Stimulated activated CD4-positive, alpha-beta T cell treated with anti-CD3 and anti-CD28 coated beads, Interleukin-12 subunit alpha, Interleukin-12 subunit beta, amount 100 ng/mL, for 24 hours (primary cell): ENCODE data around the gene ZNF248.
"Not testable (repeated sequence)": the region's sequence is repeated elsewhere in the genome, so short reads cannot be mapped to it uniquely, and the experiment has no call there.

Source experiments
- DNase-seq, 2 experiments: peaks; one replicate each; pipeline ENCODE4 v3.0.0-alpha.2; 2020; ENCODE audit warnings: low read depth in 2 of 2

ZNF248 gene

DNA sequence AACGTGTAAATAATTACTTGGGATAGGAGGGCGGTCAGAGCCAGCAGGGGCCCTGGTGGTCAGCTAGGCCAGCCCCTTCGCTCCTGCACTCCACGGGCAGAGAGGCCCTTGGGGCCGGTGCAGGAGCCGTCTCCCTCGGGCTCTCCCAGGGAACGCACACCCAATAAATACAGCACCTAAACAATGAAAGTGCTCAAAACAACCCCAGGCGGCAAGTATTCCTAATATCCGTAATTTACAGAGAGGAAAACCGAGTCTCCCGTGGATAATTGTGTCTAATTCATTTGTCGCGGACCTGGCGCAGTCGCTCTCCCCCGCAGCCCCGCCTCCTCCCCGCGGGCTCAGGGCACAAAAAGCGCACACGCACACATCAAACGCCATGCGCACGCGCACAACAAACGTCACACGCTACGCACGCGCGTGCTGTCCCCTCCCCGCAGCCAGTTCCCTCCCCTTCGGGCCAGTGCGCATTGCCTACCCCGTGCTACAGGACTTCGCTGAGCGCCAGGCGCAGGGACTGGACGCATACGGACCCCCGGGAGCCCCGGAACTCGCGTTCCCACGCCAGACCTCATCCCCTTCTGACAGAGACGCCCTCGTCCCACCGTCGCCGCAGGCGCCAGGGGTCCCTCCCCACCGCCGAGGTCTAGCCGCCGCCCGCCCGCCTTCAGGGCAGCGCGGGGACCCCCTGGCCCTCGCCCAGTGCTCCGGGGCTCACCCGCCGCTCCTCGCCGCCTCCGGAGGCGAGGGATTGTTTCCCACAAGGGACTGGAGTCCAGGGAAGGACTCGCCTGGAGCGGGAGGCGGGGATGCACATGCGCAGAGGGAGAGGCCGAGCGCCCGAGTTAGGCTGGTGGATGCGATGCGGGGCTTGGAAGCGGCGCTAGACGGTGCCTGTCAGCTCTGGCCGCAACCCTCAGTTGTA, at the start of gene ZNF248:
TSS of gene ZNF248 (minus strand) at position 324 of the 925 bp plus-strand sequence. CDS start 1,300 bp downstream, outside the sequence.
- DNase-seq = peak; percentile 82 to 86

DNA sequence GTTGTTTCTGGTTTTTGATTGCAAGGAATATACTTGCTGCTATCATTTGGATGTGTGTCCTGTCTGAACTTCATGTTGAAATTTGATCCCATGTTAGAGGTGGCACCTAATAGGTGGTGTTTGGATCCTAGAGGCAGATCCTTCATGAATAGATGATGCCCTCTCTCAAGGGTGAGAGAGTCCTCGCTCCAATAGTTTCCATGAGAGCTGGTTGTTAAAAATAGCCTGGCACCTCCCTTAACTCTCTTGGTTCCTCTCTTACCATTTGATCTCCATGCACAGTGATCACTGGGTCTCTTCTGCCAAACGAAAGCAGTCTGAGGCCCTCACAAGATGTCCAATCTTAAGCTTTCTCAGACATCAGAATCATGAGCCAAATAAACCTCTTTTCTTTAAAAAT, 49.0 kb upstream of the ZNF248 start:
- no peak for DNase-seq

DNA sequence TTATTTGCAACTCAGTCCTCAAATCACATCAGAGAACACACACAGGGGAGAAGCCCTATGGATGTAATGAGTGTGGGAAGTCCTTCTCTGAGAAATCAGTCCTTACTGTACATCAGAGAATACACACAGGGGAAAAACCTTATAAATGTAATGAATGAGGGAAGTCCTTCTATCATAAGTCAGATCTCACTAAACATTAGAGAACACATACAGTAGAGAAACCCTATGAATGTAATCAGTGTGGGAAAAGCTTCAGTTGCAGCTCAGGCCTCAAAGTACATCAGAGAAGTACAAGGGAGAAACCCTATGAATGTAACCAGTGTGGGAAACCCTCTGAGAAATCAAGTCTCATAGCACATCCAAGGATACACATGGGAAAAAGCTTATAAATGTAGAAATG, 39.0 kb upstream of the ZNF248 start:
- no peak for DNase-seq

DNA sequence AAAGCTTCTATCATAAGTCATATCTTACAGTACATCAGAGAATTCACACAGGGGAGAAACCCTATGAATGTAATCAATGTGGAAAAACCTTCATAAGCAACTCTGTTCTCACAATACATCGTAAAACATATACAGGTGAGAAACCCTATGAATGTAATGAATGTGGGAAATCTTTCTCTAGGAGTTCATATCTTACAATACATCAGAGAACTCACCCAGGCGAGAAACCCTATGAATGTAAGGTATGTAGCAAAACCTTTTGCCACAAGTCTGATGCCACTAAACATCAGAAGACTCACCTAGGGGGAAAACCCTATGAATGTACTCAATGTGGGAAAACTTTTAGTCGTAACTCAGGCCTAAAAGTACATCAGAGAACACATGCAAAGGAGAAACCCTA, 38.3 kb upstream of the ZNF248 start:
- DNase-seq = no peak

DNA sequence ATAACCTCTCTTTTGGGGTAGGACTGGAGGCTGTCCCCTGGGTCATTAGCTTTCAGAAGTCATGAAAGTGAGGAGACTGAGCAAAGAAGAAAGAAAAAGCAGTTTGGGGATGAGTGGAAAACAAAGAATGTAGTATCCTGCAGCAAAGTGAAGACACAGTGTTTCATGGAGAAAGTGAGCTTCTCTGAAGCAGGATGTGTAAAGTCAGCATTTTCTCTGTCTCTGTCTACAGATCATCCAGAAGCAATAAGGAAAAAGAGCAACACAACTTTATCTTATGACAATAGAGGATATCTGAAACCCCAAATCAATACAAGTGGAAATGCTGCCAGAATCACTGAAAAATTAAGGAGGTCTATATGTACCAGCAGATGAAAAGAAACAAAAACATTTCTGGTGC, 28.4 kb upstream of the ZNF248 start:
- DNase-seq = no peak

DNA sequence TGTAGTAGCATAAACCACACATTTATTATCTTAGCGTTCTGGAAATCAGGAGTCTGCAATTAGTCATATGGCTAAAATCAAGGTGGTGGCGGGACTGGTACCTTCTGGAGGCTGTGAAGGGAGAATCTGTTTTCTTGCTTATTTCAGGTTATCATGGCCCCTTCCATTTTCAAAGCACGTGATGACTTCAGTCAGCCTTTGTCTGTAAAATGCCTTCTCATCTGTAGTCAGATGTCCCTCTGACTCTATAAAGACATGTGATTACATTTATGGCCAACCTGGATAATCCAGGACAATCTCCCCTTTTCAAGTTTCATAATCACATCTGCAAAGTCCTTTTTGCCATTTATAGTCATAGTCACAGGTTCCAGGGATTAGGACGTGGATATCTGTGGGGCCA, 15.5 kb upstream of the ZNF248 start:
- no peak for DNase-seq

DNA sequence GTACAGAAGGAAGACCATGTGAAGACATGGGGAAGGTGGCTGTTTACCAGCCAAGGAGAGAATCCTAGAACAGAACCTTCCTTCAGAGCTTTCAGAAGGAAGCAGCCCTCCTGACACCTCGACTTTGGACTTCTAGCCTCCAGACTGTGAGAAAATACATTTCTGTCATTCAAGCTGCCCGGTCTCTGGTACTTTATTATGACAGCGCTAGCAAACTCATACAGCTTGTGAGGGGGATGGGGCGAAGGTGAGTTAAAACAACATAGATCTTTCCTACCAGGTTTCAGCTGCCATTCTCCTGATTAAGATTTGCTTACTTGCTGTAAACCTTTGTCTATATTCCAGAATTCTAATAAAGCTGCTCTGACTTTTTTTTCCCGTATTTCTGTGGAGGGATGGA, 14.9 kb upstream of the ZNF248 start:
- no peak for DNase-seq

DNA sequence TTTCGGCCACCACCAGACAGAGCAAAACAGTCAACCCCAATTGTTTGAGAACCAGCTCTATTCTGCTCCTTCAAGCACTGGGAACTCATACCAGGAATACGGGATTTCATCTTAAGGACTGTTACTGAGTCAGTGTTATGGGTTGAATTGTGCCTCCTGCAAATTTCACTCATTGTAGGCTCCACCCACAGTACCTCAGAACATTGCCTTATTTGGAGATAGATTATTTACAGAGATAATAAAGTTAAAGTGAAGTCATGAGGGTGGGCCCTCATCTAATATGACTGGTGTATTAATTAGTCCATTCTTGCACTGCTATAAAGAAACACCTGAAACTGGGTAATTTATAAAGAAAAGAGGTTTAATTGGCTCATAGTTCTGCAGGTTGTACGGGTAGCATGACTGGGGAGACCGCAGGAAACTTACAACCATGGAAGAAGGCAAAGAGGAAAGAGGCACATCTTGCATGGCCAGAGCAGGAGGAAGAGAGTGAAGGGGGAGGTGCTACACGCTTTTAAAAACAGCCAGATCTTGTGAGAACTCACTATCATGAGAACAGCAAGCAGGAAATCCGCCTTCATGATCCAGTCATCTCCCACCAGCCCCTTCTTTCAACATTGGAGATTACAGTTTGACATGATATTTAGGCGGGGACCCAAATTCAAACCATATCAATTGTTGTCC, 14.3 kb upstream of the ZNF248 start:
- no peak for DNase-seq

DNA sequence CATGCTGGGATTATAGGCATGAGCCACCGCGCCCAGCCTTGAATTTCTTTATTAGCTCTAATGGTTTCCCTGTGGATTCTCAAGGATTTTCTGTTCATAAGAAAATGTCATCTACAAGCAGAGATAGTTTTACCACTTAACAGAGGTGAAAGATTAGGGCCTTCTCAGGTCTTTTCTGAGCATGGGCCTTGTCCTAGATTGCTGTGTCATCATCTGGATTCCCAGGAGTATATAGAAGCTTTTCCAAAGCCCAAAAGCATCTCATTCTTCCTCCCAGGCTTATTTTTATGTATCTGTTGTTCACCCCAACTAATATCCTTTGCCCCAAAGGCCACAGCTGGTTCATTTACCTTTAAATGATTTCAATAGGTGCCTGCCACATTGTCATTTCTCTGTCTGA, 13.7 kb upstream of the ZNF248 start:
- DNase-seq = no peak

DNA sequence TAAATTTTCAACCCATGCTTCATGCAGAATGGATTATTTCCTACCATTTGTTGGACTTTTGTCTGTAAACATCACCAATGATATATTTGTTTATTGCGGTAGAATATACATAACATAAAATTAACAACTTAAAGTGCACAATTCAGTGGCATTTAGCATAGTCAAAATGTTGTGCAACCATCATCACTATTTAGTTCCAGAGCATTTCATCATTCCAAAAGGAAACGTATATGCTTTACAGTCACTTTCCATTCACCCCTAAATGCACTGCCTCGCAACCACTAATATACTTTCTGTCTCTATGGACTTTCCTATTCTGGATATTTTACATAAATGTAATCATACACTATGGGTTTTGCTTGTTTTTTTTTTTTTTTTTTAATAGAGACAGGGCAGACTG, 11.4 kb upstream of the ZNF248 start:
- DNase-seq = no peak

DNA sequence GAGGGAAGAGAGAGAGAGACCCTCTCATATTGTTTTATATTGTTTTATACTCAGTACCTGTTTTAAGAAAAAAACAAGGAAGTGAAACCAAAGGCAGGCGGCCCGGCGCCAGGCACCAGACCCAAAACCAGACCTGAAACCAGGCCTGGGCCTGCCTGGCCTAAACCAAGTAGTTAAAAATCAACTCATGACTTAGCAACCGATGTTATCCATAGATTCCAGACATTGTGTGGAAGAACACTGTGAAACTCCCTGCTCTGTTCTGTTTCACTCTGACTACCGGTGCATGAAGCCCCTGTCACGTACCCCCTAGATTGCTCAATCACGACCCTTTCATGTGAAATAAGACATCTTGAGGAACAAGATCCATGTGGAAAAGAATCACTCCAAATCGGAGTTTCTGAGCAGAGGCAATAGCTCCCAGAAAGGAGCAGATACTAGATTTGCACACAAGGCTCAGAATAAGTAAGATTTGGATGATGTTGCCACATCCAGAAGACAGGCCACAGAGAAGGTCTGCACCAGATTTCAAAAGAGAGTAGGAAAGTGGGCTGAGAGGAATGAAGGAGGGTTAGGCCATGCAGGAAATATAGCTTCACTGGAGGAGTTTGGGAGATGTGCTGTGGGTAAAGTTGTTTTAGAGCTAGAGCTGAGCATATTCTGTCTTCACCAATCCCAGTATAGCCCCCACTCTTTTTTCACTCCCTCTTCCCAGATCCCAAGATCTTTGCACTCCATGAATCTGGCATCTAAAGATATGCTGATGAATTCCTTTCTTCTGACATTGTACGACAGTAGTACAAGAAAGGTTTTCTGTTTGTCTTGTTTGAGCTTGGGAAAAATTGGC, 8.8 kb upstream of the ZNF248 start:
- DNase-seq = no peak

DNA sequence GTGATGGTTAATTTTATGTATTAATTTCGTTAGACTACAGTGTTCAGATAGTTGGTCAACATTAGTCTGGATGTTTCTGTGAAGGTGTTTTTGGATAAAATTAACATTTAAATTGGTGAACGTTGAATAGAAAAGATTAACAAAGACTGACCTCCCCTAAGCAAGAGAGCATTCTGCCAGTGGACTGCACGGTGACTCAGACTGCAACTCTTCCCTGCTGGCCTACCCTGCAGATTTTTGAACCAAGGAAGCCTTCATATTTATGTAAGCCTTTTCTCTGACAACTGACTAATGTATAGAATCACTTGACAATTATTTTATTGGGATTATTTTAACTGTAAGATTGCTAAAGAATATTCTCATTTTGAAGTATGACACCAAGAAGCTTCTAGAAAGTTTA, 7.9 kb upstream of the ZNF248 start:
- DNase-seq = no peak

DNA sequence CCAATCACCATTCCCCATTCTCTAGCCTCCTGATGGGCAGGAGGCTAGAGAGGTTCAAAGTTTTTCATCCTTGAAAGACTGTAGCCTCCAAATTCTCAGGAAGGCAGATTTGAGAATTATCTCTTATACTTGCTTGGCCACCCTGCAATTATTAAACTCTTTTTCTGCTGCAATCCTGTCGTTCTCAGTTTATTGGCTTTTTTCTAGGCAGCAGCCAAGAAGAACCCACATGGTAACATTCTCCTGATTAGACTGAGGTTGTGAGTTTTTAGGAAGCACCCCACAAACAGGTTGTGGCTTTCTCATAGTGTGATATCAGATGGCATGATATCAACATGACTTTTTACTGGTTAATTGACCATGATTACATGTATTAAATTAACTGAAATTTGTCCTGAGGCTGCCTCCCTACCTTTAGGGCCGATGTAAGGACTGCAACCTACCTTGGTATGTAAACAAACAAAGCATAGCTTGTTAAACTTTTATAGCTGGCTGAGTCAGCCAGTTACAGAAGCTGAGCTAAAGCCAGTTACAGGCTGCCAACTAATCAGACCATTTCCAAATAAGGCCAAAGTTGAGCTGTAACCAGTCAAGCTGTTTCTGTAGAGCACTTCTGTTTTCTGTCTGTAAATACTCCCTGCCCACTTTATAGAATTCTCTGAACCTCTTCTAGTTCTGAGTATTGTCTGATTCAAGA, 3.2 kb upstream of the ZNF248 start:
- no peak for DNase-seq

DNA sequence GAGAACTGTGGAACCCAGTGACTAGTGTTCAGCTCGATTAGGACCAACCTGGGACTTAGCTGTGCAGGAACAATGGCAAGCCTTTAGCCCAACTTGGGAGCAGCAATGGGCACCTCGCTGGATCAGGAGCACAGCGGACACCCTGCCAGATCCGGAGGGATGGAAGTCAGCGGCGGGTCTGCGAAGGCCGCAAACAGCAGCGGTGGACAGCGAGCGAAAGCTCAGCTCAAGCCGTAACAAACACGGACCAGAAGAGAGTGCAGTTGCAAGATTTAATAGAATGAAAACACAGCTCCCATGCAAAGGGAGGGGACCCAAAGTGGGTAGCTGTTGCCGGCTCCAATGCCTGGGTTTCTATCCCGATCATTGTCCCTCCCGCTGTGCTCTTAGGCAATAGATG, 1.9 kb upstream of the ZNF248 start:
- DNase-seq = not testable (repeated sequence)

DNA sequence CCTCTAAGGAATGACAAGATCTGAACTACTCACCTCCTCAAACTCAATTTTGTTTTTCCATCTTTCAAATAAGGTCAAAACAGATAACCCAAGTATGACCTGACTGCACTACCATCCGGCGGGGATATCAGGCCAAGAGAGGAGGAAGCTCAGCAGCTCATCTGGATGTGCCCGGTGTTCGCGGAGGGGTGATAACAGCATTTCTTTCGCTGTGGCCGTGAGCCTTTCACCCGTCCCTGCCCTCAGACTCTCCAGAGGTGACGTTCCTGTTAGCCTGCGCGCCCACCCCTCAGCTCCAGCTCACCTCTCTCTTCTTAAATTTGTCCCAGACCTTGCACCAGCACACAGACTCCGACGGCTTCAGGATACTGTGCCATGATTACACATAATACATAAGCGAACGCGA, 526 bp downstream of the ZNF248 start:
- peak in 1 of 2 experiments; percentile 2 for DNase-seq

DNA sequence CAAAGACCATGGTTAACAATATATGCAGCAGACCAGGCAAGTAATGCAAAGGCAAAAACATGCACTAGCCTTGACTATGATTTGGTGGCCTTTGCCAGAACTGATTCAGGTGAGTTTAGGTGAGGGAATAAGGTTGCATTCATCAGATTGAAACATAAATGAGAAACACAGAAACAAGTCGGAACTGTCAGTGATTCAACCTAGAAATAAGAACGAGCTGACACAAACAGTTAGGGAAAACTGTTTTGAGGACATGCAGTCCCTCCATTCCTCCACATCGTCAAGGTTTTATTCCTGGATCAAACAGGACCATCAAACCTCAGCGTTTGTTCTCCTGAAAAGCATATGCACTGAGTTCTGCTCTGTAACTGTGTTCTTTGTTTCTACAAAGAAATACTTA, 1.8 kb downstream of the ZNF248 start:
- no peak for DNase-seq

DNA sequence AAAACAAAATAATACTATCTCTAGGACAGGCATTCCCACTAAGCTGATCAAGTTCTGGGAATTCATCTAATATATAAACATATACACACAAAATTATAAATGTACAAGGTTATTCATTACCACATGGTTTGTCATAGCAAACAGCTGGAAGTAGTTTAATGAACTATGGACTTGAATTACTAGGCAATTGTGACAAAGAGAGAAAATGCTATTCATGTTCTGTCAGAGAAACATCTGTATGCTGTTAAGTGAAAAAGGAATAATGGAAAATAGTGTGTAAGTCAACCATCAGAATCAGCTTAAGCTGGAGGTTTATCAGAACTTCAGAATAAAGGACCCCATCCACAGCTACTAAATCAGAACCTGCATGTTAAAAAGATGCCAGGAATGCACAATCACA, 2.8 kb downstream of the ZNF248 start:
- DNase-seq = no peak

DNA sequence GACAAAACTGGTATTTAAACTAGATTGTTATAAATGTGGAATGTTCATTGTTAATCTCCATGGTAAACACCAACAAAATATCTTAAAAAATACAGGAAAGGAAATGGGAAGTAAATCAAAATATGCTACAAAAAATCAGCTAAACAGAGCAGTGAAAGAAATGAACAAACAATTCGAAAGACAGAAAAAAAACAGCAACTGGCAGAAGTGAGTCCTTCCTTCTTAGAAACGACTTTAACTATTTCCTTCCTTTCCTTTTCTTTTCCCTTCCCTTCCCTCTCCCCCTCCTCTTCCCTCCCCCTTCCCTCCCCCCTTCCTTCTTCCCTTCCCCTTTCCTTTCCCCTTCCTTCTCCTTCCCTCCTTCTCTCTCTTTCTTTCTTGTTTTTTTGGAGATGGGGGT, 12.8 kb downstream of the ZNF248 start:
- DNase-seq = no peak

DNA sequence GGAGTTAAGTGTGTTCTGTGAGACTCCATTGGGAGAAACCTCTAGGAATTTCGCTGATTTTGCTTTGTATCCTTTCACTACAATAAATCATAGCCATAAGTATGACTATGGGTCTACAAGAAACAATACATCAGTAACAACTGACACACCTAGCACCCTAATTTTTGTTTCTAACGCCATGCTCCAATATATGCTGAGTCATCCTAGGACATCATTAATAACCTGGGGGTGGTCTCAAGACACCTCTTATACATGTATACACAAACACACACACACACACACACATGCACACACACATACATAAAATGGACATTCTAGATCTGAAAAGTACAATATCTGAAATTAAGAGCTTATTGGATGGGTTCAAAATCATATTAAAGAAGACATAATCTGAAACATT, 18.2 kb downstream of the ZNF248 start:
- no peak for DNase-seq

DNA sequence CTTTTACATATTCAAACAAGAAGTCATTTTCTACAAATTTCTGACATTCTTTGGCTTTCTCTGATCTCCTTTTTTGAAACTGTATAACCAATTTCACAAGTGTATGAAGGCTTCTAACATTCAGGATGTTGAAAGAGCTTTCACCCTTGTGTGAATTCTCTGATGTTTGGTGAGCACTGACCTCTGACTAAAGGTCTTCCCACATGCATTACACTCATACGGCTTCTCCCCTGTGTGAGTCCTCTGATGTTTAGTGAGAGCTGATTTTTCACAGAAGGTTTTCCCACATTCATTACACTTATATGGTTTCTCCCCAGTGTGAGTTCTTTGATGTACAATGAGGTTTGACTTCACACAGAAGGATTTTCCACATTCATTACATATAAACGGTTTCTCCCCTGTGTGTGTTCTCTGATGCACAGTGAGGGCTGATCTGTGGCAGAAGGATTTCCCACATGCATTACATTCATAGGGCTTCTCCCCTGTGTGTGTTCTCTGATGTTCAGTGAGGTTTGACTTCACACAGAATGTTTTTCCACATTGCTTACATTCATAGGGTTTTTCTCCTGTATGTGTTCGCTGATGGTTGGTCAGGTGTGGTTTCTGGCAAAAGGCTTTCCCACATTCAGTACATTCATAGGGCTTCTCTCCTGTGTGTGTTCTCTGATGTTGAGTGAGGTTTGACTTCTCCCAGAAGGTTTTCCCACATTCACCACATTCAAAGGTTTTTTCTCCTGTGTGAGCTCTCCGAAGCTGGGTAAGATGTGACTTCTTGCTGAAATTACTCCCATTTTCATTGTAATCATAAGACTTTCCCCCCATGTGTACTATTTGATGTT, 25.7 kb downstream of the ZNF248 start:
- DNase-seq = no peak

DNA sequence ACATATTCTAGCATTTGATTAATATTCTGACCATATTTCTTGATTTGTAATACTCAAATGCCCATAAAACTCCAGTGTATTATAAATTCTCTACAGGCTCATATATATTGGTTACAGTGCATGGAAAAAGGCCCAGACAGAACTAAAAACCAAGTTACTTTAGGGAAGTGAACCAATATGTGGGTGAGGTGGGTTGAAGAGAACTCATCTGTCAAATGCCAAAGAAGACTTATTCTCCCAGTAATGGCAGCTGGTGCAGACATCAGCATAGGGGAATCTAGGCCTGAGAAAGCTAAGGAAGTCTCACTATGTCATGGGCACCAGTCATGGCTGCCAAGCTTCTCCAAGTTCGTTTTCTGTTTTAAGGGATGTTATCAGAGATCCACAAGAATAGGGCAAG, 30.6 kb downstream of the ZNF248 start:
- no peak for DNase-seq
